ENCODE measurements around the gene KIF18B. TPM values are rescaled to one million over a fixed set of nuclear protein-coding genes. Genes with fewer than 3 reads are reported as not detected.

KIF18B gene
- total and polyA plus RNA-seq, 2 donors (not counting 1 experiment from before 2014, with no cell fraction given) = 0.99 to 2.5 TPM

DNA sequence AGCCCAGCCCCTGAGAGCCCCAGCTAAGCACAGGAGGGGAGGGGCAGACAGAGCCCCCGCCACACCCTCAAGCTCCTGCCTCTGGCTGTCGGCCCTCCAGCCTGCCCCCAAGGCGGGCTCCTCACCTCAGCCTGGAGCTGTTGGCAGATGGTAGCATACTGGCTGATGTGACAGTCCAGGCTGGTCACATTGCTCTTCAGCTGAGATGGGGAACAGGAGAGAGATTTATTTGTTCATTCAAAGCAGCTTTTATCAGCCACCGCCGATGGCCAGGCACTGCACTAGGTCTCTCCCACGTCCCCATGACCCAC, 14.8 kb downstream of the KIF18B start:
- Histone ChIP-seq H3K4me2 (ENCODE audit: extremely low read depth, insufficient read depth, low read length) (no peak overlapping the region), H3K27me3 (ENCODE audit: control insufficient read depth, insufficient read depth, low read length) (no peaks in the 10 kb centered on the region), H3K9ac (ENCODE audit: insufficient read depth, low read length) (no peak overlapping the region), H3K27ac (ENCODE audit: insufficient read depth, low read length) (no peak overlapping the region), H3K36me3 (ENCODE audit: control insufficient read depth, insufficient read depth, low read length) (peaks cover 16% of the 10 kb centered on the region), H3K9me3 (ENCODE audit: control insufficient read depth, insufficient read depth, low read depth, low read length) (no peaks in the 10 kb centered on the region), H2AFZ (ENCODE audit: low read length) (no peak overlapping the region), H3K4me1 (ENCODE audit: control insufficient read depth, extremely low read depth, insufficient read depth, low read length) (no peaks in the 10 kb centered on the region), H3K79me2 (ENCODE audit: control insufficient read depth, insufficient read depth, low read length) (peaks cover 14% of the 10 kb centered on the region), H4K20me1 (ENCODE audit: control insufficient read depth, extremely low read depth, insufficient read depth, low read length) (no peaks in the 10 kb centered on the region), H3K4me3 (replicated peaks in 1 of 4; ENCODE audit: control extremely low read depth in 1 of 4, insufficient read depth in 1 of 4, low read depth in 3 of 4, low read length in 4 of 4) (no peak overlapping the region)
- no peak for TF ChIP-seq EZH2 (IDR thresholded peaks at IDR 0.05; ENCODE audit: low read length, missing control alignments)
- TF ChIP-seq, protein P1, sequence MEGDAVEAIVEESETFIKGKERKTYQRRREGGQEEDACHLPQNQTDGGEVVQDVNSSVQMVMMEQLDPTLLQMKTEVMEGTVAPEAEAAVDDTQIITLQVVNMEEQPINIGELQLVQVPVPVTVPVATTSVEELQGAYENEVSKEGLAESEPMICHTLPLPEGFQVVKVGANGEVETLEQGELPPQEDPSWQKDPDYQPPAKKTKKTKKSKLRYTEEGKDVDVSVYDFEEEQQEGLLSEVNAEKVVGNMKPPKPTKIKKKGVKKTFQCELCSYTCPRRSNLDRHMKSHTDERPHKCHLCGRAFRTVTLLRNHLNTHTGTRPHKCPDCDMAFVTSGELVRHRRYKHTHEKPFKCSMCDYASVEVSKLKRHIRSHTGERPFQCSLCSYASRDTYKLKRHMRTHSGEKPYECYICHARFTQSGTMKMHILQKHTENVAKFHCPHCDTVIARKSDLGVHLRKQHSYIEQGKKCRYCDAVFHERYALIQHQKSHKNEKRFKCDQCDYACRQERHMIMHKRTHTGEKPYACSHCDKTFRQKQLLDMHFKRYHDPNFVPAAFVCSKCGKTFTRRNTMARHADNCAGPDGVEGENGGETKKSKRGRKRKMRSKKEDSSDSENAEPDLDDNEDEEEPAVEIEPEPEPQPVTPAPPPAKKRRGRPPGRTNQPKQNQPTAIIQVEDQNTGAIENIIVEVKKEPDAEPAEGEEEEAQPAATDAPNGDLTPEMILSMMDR (conservative IDR thresholded peaks at IDR 0.05 in 1 of 2, IDR thresholded peaks at IDR 0.05 in 1 of 2; ENCODE audit: low read depth in 1 of 2, low read length in 2 of 2) = no peak
- DNase-seq (ENCODE audit: low read depth in 2 of 2) = no peak

DNA sequence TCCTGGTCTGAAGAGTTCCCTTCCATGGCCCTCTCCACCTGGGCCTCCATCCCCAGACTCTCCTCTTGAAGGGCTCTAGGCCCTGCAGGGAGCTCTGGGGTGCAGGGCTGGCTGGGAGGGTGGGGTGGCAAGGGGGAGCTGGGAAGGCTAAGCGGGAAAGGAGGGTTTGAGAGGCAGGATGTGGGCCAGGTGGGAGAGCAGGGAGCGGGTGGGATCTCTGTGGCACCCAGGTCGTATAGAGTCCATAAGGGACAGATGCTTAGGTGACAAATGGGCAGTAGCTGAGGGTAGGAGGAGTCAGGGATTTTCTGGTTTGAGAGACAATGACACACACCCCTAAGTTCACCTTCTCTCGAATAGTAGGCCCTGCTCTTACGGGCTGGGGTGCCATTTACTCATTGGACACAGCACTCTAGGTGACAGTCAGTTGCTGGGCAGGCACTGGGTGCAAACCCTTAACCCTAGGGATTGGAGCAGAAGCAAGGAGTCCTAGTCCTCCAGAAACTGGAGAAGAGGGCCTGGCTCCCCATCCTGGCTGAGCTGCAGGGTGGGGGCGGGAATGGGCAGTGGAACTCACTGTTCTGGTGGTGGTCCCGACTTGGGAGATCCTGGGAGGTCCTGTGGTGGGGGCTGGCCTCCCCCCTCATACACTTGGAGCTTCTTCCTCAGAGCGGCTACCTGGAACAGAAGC, 15.3 kb downstream of the KIF18B start:
- Histone ChIP-seq H3K4me2 (ENCODE audit: extremely low read depth, insufficient read depth, low read length) (no peak overlapping the region), H3K4me3 (replicated peaks in 1 of 4; ENCODE audit: control extremely low read depth in 1 of 4, insufficient read depth in 1 of 4, low read depth in 3 of 4, low read length in 4 of 4) (no peak overlapping the region), H3K4me1 (ENCODE audit: control insufficient read depth, extremely low read depth, insufficient read depth, low read length) (no peaks in the 10 kb centered on the region), H4K20me1 (ENCODE audit: control insufficient read depth, extremely low read depth, insufficient read depth, low read length) (no peaks in the 10 kb centered on the region), H2AFZ (ENCODE audit: low read length) (no peak overlapping the region), H3K36me3 (ENCODE audit: control insufficient read depth, insufficient read depth, low read length) (peaks cover 18% of the 10 kb centered on the region), H3K9ac (ENCODE audit: insufficient read depth, low read length) (no peak overlapping the region), H3K9me3 (ENCODE audit: control insufficient read depth, insufficient read depth, low read depth, low read length) (no peaks in the 10 kb centered on the region), H3K27me3 (ENCODE audit: control insufficient read depth, insufficient read depth, low read length) (no peaks in the 10 kb centered on the region), H3K79me2 (ENCODE audit: control insufficient read depth, insufficient read depth, low read length) (peaks cover 10% of the 10 kb centered on the region), H3K27ac (ENCODE audit: insufficient read depth, low read length) (no peak overlapping the region)
- DNase-seq (ENCODE audit: low read depth in 2 of 2) = no peak
- TF ChIP-seq EZH2 (IDR thresholded peaks at IDR 0.05; ENCODE audit: low read length, missing control alignments) = no peak
- TF ChIP-seq, protein P1 (conservative IDR thresholded peaks at IDR 0.05 in 1 of 2, IDR thresholded peaks at IDR 0.05 in 1 of 2; ENCODE audit: low read depth in 1 of 2, low read length in 2 of 2) = no peak

DNA sequence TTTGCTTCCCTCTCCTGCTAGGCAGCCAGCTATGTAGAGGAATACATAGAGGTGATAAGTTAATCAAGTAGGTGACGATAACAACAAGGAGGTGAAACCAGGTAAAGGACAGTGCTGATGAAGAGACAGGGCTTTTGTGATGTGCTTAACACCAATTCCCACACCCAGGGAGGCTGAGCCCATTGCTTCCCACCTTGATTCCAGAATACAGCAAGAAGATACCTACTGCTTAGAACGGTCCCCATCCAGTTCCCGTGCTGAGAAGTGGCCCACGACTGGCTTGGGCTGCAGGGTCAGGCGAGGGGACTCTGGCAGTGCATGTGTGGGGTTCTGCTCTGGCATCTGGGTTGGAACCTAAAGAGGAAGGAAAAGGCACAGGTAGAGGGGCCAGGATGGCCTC, 16.2 kb downstream of the KIF18B start:
- DNase-seq (ENCODE audit: low read depth in 2 of 2) = no peak
- Histone ChIP-seq H3K27ac (ENCODE audit: insufficient read depth, low read length) (no peak overlapping the region), H3K4me1 (ENCODE audit: control insufficient read depth, extremely low read depth, insufficient read depth, low read length) (no peaks in the 10 kb centered on the region), H2AFZ (ENCODE audit: low read length) (no peak overlapping the region), H3K27me3 (ENCODE audit: control insufficient read depth, insufficient read depth, low read length) (no peaks in the 10 kb centered on the region), H3K9me3 (ENCODE audit: control insufficient read depth, insufficient read depth, low read depth, low read length) (no peaks in the 10 kb centered on the region), H3K79me2 (ENCODE audit: control insufficient read depth, insufficient read depth, low read length) (peaks cover 6% of the 10 kb centered on the region), H3K4me3 (replicated peaks in 1 of 4; ENCODE audit: control extremely low read depth in 1 of 4, insufficient read depth in 1 of 4, low read depth in 3 of 4, low read length in 4 of 4) (no peak overlapping the region), H4K20me1 (ENCODE audit: control insufficient read depth, extremely low read depth, insufficient read depth, low read length) (no peaks in the 10 kb centered on the region), H3K9ac (ENCODE audit: insufficient read depth, low read length) (no peak overlapping the region), H3K4me2 (ENCODE audit: extremely low read depth, insufficient read depth, low read length) (no peak overlapping the region), H3K36me3 (ENCODE audit: control insufficient read depth, insufficient read depth, low read length) (peaks cover 22% of the 10 kb centered on the region)
- no peak for TF ChIP-seq EZH2 (IDR thresholded peaks at IDR 0.05; ENCODE audit: low read length, missing control alignments)
- TF ChIP-seq, protein P1 (conservative IDR thresholded peaks at IDR 0.05 in 1 of 2, IDR thresholded peaks at IDR 0.05 in 1 of 2; ENCODE audit: low read depth in 1 of 2, low read length in 2 of 2) = no peak

Data from fibroblast of lung (primary cell).